ENCODE results near the gene KRTAP5-4.
"Not testable (repeated sequence)": the region's sequence is repeated elsewhere in the genome, so short reads cannot be mapped to it uniquely, and the experiment has no call there.

The KRTAP5-4 gene, protein sequence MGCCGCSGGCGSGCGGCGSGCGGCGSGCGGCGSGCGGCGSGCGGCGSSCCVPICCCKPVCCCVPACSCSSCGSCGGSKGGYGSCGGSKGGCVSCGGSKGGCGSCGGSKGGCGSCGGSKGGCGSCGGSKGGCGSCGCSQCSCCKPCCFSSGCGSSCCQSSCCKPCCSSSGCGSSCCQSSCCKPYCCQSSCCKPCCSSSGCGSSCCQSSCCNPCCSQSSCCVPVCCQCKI

DNA sequence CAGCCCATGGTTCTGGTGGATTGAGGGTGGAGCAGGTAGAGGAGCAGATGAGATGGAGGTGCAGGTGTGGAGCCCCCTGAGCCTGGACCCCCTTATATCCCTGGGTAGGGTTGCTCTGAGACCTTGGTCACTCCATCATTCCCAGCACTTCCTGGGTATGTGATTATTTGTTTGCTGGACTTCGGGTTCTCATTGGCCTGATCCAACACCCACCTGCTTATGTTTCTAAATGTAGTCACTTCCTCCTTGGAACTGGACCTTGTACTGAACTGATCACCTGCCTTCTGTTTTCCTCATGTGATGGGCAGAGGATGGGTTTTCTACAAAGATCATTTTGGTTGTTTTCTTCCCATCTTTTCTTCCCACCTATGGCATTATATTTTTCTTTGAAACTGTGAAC is at the start of gene KRTAP5-4:
TSS of gene KRTAP5-4 (minus strand) at position 53 of the 400 bp plus-strand sequence. CDS start at position 8, 45 bp downstream.
- no peak for DNase-seq (ENCODE audit: low read depth in 2 of 2)

DNA sequence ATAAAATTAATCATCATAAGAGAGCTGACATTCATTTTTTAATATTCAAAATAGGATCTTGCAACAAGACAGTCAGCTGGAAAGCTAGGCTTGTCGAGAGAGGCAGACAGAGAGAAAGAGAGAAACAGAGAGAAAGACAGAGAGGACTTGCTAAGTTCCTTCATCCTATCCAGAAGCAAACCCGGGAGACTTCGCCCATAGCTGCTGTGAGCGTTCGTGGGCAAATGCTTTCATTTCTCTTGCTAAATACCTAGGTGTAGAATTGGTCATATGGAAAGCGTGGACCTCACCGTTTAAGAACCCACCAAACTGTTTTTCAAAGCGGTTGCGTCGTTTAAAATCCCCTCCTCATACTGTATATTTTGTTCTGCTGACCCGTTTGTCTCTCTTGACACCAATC is 49.7 kb upstream of the KRTAP5-4 start:
- no peak for DNase-seq (ENCODE audit: low read depth in 2 of 2)

DNA sequence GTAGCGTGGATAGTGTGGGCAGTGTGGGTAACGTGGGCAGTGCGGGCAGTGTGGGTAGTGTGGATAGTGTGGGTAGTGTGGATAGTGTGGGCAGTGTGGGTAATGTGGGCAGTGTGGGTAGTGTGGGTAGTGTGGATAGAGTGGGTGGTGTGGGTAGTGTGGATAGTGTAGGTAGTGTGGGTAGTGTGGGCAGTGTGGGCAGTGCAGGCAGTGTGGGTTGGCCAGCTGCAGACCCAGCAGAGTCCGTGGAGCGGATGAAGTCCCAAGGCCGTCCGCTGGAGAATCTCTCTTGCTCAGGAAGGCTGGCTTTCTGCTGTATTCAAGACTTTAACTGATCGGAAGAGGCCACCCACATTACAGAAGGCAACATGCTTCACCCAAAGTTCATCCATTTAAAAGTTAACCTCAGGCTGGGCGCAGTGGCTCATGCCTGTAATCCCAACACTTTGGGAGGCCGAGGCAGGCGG is 49.0 kb upstream of the KRTAP5-4 start:
- no peak for DNase-seq (ENCODE audit: low read depth in 2 of 2)

DNA sequence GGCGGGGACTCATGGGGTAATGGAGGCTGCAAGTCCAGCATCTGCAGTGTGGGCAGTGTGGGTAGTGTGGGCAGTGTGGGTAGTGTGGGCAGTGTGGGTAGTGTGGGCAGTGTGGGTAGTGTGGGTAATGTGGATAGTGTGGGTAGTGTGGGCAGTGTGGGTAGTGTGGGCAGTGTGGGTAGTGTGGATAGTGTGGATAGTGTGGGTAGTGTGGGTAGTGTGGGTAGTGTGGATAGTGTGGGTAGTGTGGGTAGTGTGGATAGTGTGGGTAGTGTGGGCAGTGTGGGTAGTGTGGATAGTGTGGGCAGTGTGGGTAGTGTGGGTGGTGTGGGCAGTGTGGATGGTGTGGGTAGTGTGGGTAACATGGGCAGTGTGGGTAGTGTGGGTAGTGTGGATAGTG is 48.5 kb upstream of the KRTAP5-4 start:
- DNase-seq (ENCODE audit: low read depth in 2 of 2): not testable (repeated sequence)

DNA sequence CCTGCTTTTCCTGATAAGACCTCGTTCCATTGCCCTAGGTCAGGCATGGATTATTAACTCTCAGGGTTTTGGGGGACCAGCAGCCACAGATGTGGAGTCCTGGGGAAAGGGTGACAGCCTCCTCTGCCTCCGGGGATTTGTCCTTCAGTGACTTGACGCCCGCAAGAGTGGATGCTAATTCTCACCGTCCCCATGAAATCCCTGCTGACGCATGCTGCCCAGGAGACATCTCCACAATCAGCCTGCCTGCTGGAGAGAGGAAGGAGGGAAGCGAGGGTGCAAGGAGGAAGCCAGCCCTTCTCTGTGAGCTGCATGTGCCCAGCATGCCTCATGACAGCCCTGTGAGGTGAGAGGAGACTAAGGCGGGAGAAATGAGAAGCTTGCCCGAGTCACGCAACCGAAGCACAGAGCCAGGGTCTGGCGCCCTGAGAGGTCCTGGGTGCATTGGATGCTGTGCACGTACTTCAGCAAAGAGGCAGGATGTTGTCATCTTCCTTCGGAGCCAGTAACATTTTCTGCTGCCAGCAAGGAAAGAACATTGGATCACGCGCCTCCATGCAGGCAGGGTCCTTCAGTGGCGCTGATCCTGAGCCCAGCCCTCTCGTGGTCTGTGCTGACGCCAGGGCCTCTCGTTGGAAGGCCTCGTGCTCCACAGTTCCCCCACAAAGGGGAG is 47.7 kb upstream of the KRTAP5-4 start:
- DNase-seq (ENCODE audit: low read depth in 2 of 2): no peak

DNA sequence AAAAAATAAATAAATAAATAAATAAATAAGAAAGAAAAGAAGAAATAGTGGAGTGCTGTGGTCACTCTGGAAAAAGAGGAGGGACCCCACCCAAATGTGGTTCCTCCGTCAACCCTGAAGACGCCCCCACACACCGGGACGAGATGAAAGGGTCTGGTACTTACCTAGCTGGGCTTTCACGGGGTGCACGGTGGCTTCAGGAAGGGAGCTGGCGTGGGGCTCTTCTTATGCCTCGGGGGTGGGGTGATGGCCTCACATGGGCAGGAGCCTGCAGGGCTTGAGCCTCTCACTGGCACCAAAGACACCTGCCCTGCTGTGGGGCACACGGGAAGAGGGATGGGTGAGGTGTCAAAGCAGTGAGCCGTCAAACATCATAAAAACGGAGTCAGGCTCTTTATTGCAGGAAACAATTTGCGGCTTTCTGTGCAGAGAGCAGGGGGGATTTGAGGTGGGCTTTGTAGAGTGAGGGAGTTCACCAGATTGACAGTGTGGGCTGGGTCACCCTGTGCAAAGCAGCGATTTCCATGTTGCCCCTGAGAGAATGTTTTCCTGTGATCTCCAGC is 47.1 kb upstream of the KRTAP5-4 start:
- no peak for DNase-seq (ENCODE audit: low read depth in 2 of 2)

DNA sequence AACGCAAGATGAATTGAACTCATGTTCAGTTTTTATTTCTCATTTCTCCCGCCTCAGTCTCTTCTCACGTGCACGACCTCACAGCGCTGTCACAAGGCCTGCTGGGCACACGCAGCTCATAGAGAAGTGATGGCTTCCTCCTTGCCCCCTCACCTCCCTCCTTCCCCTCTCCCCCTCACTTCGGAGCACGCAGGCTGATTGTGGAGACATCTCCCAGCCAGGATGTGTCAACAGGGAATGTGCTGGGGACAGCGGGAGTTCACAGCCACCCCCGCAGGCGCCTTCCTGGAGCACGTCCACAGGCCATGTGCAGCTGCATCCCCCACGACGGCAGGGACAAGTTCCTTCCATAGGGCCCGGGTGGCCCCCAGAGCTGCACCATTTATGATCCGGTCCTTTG is 46.0 kb upstream of the KRTAP5-4 start:
- no peak for DNase-seq (ENCODE audit: low read depth in 2 of 2)

DNA sequence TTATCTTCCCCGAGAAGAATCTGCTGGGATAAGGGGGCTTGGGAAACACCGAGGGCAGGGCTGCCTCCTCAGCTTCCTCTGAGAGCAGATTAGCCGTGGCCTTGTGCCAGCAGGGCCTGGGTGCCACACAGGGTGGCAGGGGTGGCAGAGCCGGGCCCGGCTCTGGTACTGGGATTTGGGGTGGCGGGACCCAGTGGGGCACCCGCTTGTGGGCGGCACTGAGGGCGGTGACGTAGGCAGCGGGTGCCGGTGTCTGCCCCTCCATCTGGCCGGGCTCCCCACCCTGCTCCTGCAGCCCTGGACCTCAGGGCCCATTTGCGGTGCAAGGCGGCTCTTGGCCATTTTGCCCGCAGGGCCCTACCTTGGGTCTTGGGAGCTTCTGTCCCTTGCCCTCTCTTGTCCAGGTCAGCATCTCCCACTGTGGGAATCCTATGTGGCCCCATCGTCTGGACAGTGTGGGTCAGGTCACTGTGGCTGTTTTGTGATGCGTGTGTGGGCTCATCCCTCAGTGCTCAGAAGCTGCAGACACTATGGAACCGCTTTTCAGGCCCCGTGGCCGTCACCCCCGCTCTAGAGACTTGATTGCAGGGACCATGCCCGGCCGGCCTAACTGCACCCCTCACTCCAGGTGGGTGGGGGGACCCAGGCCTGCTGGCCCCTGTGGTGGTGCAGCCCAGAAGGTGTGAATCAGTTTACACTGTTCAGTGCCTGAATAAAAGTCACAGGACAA is 45.3 kb upstream of the KRTAP5-4 start:
- DNase-seq (ENCODE audit: low read depth in 2 of 2): no peak

DNA sequence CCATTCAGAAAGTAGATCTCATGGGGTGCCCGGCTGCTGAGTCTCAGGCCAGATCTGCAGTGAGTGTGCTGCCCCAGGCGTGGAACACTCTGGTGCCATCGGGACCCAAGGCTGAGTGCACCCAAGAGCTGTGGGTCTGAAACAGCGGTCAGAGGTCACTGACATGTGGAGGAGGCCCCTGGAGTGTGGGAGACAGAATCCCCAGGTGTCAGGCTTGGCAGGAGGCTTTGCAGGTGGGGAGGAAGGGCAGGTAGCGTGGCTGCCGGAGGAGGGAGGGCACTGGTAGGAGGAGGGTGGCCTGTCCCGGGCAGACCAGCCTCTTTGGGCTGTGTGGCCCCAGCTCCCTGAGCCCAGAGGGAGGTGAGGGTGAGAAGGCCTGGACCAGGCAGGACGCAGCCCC is 43.4 kb upstream of the KRTAP5-4 start:
- no peak for DNase-seq (ENCODE audit: low read depth in 2 of 2)

DNA sequence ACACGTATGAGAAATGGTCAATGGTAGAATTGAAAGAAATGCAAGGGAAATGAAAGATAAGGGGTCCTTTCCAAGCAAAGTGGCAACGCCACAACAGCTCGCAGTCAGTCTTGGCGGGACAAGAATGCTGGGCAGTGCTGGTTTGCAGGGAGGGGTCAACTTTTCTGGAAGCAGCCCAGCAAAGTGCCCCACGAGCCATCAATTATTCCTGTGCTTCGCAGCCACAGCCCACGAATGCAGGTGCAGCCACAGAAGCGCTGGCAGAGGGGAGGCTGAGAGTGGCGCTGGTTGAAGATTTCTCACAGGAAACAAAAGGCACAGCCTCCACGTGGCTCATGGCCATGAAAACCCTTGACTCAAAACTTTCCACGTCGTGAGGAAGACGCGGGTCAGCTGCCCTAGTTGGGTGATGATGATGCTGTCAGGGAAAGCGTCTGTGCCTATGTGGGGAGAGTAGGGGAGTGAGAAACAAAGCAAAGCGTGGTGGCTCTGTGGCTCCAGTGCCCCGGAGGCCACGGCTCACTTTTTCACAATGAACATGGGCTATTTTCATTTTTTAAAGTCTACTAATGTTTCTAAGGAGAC is 40.9 kb upstream of the KRTAP5-4 start:
- DNase-seq (ENCODE audit: low read depth in 2 of 2): not testable (repeated sequence)

DNA sequence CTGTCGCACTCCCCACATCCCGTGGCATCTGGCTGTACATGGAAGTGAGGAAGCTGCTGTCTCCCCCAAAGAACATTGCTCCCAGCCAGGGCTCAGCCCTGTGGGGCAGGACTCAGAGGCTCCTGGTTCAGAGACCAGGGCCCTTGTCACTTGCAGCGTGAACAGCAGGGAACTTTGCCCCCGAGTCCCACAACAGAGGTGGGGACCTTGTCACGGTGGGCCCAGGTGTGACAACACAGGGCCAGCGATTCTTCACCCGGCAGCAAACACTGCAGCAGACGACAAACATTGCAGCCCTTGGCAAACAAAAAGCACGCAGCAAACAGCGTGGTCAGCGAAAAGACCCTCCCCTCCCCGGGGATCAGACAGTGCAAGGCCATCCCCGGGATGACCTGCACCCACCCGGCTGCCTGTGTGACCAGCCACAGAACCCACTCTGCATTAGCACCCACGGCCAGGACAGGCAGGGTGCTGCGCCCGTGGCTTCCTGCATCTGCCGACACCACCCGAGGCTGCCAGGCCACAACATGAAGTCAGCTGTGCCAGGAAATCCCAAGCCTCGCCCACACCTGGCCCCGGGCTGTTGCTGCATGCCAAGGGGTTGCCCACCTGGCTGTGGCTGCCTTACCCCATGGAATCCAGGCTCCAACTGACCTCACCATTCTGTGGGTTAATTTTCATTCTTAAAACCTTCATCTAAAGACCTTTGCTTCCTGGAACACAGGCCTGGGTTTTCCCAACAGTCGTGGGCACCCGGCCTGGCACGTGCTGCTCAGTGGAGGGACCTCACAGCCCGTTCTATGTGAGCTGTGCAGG is 39.7 kb upstream of the KRTAP5-4 start:
- DNase-seq (ENCODE audit: low read depth in 2 of 2): not testable (repeated sequence)

DNA sequence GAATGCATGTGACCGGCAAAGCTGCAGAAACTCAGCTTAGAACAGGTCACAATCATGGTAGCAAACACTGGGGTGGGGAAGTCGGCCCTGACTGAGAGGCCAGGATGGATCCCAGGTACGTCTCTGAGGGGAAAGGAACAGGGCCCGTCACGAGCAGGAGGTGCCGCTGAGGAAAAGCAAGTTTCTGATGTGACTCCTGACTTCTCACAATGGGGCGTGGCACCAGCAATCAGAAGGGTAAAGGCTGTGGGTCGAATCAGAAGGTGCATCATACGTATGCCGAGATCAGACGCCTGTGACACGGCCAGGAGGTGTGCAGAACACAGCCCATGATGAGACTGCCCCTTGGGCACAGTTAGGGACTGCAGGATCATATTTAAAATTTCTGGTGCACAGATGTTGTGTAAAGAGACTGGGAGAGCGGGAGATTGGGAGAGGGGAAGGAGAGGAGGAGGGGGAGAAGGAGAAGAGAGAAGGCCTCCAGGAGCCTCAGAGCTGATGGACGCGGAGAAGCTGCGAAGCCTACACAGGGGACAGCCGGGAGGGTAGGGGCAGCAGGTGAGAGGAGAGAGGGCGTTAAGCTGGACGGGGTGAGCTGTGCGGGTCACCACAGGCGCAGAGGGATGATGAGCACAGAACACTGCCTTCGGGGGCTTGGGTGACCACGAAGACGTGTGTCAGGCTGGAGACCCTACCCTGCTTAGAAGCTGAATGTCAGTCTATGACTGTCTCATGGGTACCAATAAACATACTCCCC is 38.4 kb upstream of the KRTAP5-4 start:
- no peak for DNase-seq (ENCODE audit: low read depth in 2 of 2)

DNA sequence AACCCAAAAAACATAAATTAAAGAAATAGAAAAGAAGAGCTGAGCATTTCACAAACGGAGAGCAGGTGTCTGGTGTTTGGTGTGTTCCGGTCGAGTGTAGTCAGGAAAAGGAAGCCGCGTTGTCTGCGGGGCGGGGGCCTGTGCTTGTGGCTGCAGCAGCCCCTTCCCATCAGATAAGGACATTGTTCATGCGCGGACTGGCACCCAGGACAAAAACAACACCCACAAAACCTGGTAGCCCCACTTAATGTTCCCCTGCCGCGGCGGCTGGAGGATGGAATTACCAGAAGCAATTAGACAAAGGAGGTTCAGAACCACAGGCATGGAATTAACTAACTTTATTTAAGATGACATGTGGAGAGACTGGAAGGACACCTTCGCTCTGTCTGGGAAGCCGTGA is 37.6 kb upstream of the KRTAP5-4 start:
- no peak for DNase-seq (ENCODE audit: low read depth in 2 of 2)

DNA sequence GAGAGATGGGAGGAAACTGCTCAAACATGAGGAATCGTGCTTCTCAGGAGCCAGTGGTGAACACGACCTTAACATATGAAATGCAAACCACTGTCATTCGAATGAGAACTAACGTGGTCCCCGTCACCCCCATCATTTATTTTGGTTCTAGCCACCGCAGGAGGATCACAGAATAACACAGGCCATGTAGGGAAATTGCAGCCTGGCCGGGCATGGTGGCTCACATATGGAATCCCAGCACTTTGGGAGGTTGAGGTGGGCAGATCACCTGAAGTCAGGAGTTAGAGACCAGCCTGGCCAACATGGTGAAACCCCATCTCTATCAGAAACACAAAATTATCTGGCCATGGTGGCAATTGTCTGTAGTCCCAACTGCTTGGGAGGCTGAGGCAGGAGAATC is 34.7 kb upstream of the KRTAP5-4 start:
- no peak for DNase-seq (ENCODE audit: low read depth in 2 of 2)

DNA sequence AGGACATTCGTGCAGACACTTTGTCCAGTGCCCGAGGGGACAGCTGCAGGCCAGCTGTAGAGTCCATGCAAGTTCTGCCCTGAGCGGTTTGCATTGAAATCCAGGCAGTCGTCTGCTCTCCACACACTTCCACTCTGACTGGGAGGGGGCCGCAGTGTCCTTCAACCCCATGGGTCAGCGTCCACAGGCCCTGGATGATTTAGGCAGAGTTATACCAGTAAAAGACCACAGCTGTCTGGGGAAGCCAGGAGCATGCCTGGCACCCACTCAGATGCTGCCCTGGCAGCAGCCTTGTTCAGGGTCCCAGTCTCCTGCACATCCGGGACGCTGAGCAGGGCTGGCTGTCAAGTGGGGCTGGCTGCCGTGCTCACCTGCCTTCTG is 34.1 kb upstream of the KRTAP5-4 start:
- DNase-seq (ENCODE audit: low read depth in 2 of 2): no peak

DNA sequence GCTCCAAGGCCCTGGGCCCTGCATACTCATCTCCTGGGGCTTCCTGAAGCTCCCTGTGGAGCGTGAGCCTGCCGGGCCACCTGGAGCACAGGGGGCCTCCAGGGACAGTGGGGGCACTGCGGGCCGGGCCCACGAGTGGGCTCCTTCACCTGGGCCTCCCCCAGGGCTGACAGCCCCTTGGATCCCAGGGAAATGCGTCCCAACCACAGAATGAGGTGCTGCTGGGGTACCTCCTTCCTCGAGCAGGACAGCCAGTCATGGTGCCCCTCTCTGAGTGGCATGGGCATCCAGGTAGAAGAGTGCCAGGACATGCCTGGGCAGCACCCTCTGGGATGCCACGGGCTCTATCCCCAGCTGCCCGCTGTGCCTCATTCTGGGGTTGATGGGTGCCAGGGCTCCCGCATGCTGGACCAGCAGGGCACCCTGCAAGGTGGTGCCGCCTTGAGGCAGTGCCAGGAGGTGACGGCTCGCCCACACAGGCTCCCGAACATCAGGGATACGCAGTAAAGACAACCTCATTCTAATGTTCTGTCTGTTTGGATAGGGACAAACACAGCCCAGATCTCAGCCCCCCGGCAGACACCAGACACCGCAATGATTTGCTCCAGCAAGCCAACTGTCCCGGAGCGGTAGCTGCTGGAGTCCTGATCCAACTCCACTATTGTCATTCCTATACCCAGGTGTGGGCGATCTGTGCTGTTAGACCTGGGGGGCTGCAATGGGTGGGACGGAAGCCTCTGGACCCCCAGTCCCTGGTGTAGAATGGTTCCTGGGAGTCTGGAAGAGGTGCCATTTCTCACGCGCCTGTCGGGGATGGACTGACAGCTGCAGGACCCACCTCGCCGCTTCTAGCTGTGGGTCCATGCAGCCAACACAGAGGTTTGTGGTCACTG is 33.5 kb upstream of the KRTAP5-4 start:
- DNase-seq (ENCODE audit: low read depth in 2 of 2): no peak

DNA sequence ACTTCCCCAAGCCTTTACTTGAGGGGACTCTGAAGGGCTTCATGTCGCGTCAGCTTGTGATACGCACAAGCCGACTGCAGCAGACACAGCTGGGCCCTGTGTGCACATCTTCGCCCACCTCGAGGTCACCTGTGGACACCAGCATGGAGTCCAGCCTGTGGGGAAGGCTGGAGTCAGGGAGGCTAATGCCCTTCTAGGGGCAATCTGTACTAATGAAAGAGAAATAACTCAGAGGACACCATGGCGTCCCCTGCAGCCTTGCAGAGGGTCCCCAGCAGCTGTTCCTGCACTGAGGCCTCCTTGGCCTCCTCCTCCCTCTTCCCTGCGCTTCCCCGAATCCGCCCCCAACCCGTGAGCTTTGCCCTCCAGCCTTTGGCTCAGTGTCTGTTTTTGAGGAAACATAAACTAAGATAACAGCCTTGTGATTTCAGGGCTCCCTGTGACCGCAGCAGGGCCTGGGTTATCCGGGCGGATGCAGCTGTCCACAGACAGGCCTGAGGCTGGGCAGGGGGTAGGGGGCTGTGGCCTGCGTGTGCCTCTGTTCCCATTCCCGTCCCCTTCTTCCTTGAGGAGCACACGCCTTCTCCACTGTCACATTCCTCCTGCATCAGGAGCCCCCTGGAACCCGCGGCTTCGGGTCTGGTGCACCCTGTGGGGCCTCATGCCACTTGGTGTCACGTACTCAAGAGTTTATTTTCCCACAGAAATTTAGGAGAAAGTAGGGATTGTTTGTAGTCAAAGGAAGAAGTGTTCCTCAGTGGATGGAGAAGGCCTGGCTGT is 32.6 kb upstream of the KRTAP5-4 start:
- DNase-seq (ENCODE audit: low read depth in 2 of 2): no peak

DNA sequence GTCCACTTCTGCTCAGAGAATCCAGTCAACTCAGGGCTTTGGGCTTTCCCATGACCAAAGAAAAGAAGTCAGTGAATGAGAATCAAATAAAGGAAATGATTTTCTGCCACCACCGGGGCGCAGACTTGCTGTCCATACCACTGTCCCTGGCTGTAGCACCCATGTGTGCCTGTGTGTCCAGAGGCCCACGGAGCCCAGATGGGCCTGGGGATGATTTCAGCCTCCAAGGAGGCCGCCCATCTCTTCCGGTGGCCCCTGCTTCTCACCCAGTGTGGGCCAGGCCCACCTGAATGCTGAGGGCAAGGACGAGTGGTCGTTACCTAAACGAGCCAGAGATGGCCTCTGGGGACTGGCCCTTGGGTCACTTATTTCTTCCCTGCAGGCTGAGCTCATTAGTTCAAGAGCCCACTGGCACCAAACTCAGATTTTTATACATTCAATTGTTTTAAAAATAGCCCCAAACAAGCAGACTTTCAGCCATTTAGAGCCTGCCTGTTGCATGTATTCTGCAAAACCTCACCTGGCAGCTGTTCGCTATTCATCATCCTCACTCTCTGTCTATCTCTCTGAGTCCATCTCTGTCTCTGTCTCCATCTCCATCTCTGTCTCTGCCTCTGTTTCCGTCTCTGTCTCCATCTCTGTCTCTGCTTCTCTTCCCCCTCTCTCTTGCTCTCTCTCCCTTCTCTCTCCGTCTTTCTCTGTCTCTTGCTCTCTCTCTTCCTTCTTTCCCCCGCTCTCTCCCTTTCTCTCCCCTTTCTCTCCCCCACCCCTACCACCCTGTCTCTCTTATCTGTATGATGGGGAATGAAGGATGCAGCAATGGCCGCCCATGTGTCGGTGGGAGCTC is 31.8 kb upstream of the KRTAP5-4 start:
- DNase-seq (ENCODE audit: low read depth in 2 of 2): no peak
